Hematopoietic multipotent progenitor cell treated with erythropoietin and hydrocortisone succinate and interleukin-3 and kit ligand, for 17 days (in vitro differentiated cells): ENCODE results near the gene EVX1.

Experiments used
- DNase-seq: peaks from one replicate; pipeline ENCODE4 v3.0.0-alpha.2; 2015; ENCODE audit warnings: low spot score

The EVX1 gene

DNA sequence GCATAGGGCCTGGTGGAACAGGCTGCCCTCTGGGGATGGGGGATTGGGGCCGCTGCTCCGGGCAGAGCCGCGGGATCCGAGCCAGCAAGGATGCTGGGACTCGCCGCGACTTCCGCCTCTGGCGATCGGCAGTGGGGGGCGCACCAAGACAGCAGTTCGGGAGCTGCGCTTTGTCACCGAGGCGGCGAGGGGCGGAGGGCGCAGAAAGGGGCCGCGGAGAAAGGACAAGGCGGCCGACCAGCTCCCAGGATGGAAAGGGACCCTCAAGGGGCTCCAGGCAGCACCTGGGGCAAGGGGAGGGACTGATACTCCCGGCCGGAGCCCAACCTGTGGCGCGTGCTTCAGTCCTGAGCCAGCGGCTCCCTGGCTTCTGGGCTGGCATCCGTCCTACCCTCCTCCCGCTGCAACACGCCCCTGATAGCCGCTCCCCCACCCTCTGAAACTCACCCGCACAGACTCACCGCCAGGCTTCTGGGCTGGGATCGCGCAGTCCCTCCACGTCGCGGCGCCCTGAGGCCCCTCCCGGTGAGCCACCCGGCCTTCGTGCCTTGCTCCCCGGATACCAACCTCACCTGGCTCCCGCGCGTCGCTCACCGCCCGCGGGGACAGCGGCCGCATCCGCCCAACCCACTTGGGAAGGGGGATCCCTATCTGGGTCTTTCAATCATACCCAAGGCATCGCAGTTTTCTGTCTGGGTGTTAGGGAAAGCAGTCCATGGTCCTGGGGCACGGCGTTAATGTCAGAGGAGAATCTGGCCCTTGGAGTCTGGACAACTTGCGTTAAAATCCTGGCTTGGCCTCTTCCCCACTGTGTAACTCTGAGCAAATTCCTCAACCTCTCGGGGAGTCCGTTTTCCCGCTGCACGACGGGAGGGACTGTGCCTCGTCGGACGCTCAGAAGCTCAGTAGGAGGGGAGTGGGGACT lies 7.0 kb upstream of the EVX1 start:
- DNase-seq: no peak

DNA sequence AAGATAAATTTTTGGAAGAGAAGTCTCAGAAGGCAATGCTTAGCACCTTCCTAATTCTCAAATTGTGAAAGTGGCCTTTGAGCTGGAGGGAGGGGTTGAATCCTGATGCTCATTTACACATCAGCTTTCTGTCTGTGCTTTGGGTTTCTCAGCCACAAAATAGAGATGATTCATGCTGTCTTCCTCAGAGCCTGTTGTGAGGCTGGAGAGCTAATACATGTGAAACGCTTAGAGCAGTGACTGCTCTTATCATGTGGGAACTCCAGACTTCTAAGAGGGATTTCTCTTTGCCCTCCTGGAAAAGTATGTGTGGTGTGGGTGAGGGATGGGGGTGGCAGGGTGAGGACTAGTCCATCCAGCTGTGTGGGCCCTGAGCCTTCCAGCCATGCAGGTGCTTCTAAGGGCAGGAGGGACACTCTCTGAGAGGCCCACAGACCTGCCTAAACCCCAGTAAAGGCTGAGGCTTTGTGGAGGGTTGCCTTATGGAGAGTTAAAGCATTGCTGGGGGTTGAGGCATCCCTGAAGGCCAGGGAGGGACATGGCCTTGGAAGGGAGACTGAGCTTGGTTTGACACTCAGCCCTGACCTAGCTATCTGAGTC lies 4.8 kb upstream of the EVX1 start:
- no peak for DNase-seq

DNA sequence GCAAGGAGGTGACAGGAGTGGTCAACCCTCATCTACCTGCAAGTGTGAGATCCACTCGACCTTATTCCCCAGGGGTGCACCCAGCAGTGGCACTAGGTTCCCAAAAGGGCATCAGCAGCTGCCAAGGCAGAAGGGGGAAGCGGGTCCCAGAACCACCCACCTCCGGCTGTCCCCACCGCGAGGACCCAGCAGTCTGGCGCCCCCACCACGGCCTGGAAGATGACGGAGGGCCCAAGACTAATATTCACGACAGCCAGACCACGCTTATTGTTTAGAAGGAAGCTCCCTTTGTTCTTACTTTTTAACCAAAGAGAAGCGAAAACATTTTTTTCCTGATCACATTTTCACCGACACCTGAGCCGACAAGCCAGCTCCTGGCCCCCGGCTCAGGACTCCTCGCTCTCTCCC lies 3.6 kb upstream of the EVX1 start:
- no peak for DNase-seq

DNA sequence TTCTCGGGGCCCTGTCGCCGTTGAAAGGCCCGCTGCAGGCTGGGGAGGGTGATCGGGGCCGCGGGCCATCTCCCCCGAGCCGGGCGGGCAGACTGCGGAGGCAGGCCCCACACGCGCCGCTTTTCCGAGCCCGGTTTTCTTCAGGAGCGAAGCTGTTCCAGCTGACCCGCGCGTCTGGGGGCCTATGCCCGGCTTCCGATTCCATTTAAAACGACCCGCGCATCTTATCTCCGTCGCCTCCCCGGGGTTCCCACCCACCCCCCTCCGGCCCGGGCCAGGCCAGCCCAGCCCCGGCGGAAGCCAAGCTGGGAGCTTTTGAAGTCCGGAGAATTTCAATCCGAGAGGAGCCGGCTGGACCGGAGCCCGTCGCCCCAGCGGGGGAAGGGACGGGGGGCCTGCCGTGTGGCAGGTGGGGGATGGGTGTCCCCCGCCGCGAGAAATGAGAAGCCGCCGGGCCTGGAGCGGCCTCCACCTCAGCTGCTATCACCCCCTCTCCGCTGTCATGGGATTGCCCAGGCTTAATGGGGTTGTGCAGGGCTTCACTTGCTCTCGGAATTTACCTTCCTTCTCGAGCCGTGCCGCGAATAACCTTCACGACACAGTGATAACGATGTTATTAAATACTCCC lies 3.1 kb upstream of the EVX1 start:
- DNase-seq: no peak

DNA sequence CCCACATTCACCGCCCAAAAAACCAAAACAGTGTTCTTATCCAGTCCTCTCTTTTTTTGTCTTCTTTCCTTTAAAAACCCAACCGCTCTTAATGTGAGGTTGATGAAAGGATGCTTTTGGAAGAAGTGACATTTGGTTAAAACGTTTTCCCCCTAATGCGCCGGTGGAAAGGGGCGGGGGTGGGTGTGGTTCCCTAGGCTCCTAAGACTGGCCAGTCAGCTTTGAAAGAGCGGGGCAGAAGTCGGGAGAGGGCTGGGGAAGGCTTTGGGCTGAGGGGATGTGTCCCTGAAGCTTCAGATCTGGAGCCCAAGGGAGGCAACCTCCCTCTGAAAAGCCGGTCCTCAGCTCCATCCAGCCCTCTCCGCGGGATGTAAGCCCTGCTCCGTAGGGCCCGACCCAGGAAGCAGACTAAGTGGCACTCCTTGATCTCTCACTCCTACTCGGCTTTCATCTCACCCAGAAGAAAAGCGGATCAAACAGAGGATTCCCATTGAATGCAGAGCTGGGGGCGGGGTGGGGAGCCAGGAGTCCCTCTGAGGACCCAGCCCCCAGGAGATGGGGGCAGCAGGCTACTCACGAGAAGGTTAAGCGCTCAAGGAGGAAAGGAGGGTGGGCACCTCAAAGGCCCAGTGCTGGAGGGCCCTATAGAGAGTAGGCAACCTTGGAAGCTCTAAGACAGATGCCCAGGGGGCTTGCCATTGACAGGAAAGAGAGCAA lies 2.4 kb upstream of the EVX1 start:
- no peak for DNase-seq

DNA sequence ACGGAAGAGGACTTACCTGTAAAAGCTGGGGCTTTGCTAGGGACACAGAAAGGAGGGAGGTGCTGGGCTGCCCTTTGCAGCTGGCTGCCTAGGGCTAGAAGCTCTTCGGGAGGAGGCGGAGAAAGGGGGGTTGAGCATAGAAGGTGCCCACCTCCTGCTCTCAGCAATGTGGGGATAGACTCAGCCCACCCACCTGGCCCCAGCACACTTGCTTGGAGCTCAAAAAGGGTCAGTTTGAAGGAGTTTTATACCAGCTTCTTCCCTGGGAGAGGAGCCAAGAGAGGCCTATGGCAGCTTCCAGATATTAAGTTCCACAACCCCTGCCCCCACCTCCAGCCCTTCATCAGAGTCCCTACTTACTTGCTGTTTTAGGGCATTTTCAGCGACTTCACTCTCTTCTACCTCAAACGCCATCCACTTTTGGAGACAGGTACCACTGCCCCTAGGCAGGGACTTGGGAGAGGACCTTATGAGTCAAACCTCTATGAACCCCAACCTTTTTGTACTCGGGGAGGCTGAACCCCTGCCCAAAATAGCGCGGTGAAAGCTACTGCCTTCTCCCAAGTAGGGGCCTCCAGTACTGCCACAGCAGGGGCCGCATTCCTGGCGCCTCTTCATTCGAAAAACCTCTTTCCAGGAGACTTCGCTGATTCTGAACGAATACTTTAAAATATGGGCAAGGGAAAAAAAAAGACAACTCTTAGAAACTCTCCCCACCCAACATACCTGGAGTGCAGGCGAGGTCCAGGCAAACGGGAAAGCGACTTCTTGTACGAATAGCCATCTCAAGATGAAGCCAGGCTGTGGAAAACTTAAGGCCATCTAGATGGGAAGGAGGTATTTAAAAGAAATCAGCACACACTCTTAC lies 1.2 kb upstream of the EVX1 start:
- no peak for DNase-seq

DNA sequence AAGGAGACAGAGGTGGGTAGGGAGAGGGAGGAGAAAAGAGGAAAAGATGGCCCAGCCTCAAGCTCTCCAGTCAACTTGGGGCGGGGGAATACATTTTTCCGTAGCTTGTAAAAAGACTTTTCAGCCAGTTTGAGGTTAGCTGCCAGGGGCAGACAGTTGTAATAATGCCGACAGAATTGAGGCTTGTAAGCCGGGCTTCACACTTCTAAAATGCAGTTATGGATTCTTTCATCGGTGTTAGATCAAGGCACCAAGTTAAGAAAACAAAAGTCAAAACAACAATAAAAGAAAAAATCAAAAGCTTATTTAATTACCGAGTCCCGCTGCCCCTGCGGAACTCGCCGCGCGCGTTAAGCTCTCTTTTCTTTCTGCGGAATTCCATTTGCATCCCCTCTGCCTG lies 448 bp upstream of the EVX1 start:
- DNase-seq: no peak

DNA sequence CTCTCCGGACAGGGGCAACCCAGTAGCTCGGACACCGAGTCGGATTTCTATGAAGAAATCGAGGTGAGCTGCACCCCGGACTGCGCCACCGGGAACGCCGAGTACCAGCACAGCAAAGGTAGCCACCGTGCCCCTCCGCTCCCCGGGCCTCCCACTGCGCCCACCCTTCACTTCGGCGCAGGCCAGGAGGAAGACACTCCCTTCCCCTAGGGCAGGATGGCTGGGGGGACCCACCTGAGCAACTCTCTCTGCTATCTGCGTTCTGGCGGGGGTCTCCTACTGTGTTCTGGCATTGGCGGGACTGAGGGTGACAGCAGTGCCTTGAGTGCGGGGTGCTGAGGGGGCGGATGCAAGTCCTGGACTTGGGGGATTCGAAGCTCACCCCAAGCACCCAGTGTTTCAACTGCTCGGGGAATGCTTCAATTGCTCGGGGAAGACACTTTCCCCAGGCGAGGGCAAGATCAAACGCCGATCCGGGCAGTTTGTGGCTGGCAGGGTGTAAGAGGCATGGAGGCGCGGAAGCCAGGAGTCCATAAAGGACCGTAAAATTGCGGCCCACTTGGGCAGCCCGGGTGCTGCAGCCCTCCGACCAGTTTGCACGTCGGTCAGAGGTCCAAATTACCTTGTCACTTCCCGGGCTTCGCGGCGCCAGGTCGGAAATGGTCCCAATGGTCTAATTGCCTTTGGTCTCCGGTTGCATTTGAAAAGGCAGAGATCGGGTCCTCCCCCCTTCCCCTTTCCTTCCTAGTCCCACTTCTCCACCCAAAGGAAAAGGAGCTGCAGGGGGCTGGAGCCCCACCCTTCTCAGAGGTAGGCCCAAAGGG lies 950 bp downstream of the EVX1 start:
- no peak for DNase-seq

DNA sequence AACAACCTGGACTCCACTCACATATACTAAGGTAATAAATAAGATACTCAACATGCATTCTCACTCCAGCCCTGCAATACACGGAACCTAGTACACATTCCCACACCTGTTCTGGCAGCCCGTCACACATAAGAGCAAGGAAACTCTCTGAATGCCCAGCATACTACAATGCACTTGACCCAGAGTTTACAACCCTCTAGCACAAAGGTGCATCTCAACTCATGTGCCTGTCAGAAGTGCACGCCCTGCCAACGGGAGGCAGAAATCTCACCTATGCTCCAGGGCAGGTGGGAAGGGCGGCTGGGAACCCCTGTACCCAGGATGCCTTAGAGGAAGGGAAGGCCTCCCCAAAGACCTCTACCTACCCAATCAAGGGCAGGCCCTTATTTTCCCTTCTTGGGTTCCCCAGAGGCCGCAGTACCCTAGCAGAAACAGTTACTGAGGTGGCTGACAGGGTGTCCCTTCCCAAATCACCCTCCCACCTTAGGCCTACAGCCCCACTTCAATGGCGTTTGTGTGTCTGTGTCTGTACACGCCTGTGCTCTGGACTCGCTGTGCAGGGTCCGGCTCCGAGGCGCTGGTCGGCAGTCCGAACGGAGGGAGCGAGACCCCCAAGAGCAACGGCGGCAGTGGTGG lies 2.0 kb downstream of the EVX1 start:
- DNase-seq: no peak

DNA sequence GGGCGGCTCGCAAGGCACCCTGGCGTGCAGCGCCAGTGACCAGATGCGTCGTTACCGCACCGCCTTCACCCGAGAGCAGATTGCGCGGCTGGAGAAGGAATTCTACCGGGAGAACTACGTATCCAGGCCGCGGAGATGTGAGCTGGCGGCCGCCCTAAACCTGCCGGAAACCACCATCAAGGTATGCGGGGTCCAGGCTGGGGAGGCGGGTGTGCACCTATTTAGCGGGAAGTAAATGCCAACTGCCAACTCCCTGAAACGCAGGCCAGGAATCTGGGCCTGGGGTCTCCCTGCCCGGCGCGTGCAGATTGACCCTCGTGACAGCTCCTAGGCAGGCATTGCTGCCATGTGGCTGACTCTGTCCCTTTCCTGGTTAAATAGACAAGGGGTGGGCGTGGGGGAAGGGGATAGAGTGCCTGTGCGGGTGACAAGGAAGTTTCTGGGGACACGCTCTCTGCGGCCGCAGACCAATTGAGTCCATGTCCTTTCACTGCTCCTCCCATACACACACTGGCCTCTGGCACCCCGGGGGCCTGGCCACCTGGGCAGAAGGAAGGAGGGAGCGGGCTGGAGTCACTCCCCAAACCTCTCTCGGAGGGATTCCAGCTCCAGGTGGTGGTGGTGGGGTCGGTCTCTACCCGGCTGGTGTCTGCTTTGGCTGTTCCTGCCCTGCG lies 2.7 kb downstream of the EVX1 start:
- no peak for DNase-seq

DNA sequence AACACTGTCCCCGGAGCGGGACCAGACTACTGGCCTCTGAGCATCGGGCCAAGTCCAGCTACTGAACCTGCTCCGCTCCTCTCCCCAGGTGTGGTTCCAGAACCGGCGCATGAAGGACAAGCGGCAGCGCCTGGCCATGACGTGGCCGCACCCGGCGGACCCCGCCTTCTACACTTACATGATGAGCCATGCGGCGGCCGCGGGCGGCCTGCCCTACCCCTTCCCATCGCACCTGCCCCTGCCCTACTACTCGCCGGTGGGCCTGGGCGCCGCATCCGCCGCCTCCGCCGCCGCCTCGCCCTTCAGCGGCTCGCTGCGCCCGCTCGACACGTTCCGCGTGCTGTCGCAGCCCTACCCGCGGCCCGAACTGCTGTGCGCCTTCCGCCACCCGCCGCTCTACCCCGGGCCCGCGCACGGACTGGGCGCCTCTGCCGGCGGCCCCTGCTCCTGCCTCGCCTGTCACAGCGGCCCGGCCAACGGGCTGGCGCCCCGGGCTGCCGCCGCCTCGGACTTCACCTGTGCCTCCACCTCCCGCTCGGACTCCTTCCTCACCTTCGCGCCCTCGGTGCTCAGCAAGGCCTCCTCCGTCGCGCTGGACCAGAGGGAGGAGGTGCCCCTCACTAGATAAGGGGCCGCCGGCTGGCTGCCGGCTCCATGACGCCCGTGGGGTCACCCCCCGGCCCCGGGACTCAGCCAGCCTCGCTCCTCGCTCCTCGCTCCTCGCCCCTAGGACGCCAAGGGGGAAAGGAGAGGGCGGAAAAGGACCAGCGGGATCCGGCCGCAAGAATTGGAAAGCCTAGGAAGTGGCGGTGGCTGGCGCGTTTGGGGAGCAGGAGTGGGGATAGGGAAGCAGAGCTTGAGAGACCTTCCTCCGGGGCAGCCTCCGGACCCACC lies 3.4 kb downstream of the EVX1 start:
- no peak for DNase-seq

DNA sequence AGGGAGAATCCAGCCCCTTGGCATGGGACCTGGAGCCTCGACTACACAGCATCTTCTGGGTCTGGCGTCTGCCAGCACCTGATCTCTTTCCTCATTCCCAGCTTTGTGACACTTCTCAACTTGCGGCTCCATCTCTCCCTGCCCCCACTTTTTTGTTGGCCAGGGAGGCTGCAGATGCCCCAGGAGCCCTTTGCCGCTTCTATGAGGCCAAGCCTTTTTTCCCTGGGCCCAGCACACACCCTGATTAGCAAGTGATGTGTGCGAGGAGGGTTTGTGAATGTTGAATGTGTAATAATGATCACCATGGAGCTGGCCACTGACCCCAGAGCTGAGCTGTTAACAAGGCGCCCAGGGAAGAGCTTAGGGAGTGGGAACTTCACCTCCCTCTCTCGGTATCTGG lies 4.4 kb downstream of the EVX1 start:
- no peak for DNase-seq

DNA sequence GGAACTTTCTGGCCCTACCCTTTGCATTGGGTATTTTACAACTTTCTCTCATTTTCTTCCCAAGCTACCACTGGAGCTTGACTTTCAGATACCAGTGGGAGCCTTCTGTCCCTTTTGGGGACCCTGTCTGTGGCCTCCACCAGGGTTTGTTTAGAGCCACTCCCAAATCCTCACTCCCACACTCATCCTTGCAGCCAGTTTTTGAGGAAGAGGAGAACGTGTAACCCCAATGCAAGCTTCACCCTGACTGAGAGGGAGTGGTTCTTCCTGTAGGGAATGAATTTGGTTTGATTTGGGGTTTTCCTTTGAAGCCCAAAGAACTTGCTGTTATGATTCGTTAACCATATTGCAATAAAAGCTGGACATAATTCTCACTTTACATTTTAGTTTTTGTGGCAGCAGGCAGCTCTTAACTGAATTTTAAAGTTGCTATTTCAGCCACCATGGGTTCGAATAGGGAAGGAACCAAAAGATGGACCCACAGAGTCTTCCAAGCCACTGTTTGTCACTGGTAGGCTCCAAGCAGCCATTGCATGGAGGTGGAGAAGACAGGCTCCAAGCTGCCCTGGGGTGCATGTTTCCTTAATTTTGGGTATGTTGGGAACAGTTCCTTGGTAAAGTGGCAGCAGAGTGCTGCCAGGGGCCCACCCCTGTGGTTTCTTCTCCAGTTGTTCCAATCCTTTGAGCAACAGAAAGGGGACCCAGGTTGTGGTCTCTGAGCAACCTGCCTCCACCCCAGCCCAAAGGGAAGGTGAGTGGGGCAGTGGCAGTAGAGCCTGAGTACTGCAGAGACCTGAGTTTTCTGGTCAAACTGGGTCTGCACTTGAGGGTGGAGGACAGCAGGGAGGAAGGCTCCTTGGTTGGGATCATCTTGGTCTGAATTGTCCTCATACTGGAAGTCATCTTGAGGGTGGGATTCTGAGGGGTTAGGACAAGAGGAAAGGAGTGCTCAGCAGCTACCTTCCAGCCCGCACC lies 5.1 kb downstream of the EVX1 start:
- no peak for DNase-seq

DNA sequence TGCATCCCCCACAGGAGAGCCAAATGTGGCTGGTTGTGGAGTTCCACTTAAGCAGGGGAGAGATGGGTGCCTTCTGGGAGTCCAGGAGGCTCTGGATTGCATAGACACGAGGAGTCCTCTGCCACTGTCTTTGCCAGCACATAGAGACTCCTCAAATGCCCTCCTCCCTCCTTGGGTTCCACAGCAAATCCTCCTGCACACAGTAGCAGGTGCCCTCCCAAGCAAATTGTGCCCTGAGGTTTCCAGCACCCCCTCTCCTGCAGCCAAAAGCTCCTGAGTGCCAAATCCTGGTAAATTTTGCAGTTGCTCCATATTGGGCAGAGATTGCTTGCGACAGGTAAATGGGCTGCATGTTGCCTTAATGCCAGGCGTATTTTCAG lies 5.8 kb downstream of the EVX1 start:
- no peak for DNase-seq

DNA sequence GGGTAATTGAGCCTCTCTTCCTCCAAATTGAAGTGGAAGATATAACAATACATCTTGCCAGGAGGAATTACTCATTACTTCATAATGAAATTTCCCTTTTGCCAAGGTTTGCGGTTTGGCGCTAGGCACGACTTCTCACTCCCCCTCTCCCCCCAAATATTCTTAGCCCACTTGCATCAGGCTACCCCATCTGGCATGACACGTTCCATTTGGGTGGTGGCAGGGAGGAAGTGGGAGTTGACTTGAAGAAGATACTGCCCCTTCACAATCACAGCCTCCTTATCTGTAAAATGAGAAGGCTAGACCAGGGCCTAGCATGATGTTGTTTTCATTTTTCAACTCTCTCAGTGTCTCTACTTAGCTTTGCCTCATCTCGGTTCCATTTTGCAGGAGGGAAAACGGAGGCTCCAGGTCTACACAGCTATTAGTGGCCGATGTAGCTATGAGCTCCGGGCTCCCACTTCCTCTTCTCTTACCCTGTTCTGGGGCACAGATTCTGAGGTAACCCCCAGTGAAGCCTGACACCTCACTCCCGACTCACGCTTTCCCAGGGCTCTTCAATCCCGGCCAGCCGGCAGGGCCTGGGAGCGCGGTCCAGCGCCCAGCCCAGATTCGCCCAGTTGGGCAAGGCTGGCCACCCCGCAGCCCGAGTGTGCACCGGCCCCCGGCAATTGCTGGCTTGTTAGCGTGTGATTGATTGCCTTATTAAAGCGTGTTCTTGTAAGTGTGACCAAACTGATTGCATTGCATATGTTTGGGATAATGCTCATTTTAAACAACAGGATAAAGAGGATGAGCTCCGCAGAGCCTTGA lies 6.5 kb downstream of the EVX1 start:
- no peak for DNase-seq

DNA sequence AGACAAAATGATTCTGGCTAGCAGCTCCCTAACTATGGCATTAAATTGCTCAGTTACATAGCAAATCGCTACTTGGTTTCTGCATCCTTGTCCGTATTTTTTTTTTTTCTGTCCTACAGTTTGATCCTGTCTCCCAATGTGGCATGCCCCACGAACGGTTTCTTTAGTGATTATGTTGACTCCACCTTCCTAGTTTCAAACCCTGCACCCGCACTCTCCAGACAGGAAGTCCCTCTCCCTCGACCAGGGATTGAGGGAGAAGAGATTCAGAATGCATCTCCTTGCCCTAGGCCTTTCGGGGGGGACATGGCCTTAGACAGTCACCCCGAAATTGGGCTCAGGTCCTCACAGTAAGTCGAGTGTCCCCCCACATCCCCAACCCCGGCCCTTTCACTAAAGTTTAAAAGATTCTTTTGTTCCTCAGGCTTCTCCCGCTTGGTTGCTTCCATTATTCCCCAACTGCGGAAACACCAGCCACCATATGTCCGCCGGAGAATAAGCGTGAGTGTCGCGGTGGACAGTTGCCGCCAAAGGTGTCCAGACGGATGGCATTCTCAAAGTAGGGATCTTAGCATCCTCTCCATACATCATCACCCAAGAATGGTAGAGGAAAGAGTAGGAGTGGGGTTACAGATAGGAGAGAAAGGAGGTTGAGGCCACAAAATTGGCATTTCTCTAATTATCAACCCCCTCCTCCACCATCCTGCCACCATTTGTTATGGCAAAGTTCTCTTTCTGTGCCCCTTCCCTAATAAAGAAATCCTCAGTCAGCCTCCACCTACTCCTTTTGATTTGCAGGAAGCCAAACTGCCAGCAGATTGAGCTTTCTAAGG lies 7.3 kb downstream of the EVX1 start:
- no peak for DNase-seq
